Activated naive CD8-positive, alpha-beta T cell treated with anti-CD3 and anti-CD28 coated beads for 36 hours (primary cell): ENCODE data around the gene CRLF1. TPM values are rescaled to one million over a fixed set of nuclear protein-coding genes. Genes with fewer than 3 reads are reported as not detected.

Source experiments
- DNase-seq: peaks from one replicate; pipeline ENCODE4 v3.0.0; 2021
- H3K27ac Mint-ChIP-seq: one replicate; pipeline ENCODE4 v1.8.0; 2022; ENCODE audit warnings: mild to moderate bottlenecking, moderate library complexity, mixed read lengths
- H3K27me3 Mint-ChIP-seq: one replicate; pipeline ENCODE4 v1.8.0; 2022; ENCODE audit warnings: mild to moderate bottlenecking, mixed read lengths
- H3K36me3 Mint-ChIP-seq: one replicate; pipeline ENCODE4 v1.8.0; 2021; ENCODE audit warnings: mild to moderate bottlenecking, mixed read lengths
- H3K4me1 Mint-ChIP-seq: one replicate; pipeline ENCODE4 v1.8.0; 2021; ENCODE audit warnings: mixed read lengths
- H3K4me3 Mint-ChIP-seq: one replicate; pipeline ENCODE4 v1.8.0; 2022; ENCODE audit warnings: mild to moderate bottlenecking, moderate library complexity, mixed read lengths
- H3K9me3 Mint-ChIP-seq: one replicate; pipeline ENCODE4 v1.8.0; 2022; ENCODE audit warnings: mixed read lengths
- total RNA-seq, 2 experiments: library from RNA; stranded (reverse); gene quantifications; one replicate each; pipeline ENCODE4 v1.2.3, GENCODE V29; 2021

CRLF1 gene
- total RNA-seq, 2 experiments from 2014 or later = not detected

GRCh38 chr19:18644196-18645034, 37.8 kb upstream of the CRLF1 start:
- Mint-ChIP-seq H3K9me3 (no peaks in the 10 kb centered on the region), H3K4me1 (peaks cover 19% of the 10 kb centered on the region), H3K27ac (no peak overlapping the region), H3K4me3 (no peak overlapping the region), H3K27me3 (no peaks in the 10 kb centered on the region), H3K36me3 (peaks cover 7% of the 10 kb centered on the region)
- no peak for DNase-seq

GRCh38 chr19:18639706-18640243, 33.2 kb upstream of the CRLF1 start:
- no peaks in the 10 kb centered on the region for H3K27me3 Mint-ChIP-seq
- no peak overlapping the region for H3K4me3 Mint-ChIP-seq
- H3K27ac Mint-ChIP-seq = no peak overlapping the region
- no peaks in the 10 kb centered on the region for H3K9me3 Mint-ChIP-seq
- H3K4me1 Mint-ChIP-seq = peaks cover 23% of the 10 kb centered on the region
- peaks cover 6% of the 10 kb centered on the region for H3K36me3 Mint-ChIP-seq
- no peak for DNase-seq

GRCh38 chr19:18637673-18638630, 31.4 kb upstream of the CRLF1 start:
- no peak for DNase-seq
- no peaks in the 10 kb centered on the region for H3K9me3 Mint-ChIP-seq
- H3K27me3 Mint-ChIP-seq = no peaks in the 10 kb centered on the region
- no peaks in the 10 kb centered on the region for H3K36me3 Mint-ChIP-seq
- peak overlapping the region; percentile 89 for H3K4me3 Mint-ChIP-seq
- H3K27ac Mint-ChIP-seq = peak overlapping the region; percentile 3
- peaks cover 18% of the 10 kb centered on the region for H3K4me1 Mint-ChIP-seq

- no peaks in the 10 kb centered on the region for H3K9me3 Mint-ChIP-seq
- H3K4me3 Mint-ChIP-seq = peak within 1 kb of the TSS; percentile 89
- peak within 1 kb of the TSS; percentile 89 for H3K27ac Mint-ChIP-seq
- no peaks in the 10 kb centered on the region for H3K27me3 Mint-ChIP-seq
- H3K36me3 Mint-ChIP-seq = no peaks in the 10 kb centered on the region
- no peak for DNase-seq
- H3K4me1 Mint-ChIP-seq = peaks cover 18% of the 10 kb centered on the region
Measured at GRCh38 chr19:18636969-18637629, 30.5 kb upstream of the CRLF1 start, which contains the start of gene KLHL26. Gene KLHL26, plus strand, starts transcription at chr19:18637028. Its CDS starts 27 bp downstream, at chr19:18637055.

- H3K36me3 Mint-ChIP-seq = no peaks in the 10 kb centered on the region
- H3K4me3 Mint-ChIP-seq = peak overlapping the region; percentile 89
- H3K4me1 Mint-ChIP-seq = peaks cover 18% of the 10 kb centered on the region
- peak overlapping the region; percentile 89 for H3K27ac Mint-ChIP-seq
- no peaks in the 10 kb centered on the region for H3K27me3 Mint-ChIP-seq
- peak; percentile 97 for DNase-seq
- no peaks in the 10 kb centered on the region for H3K9me3 Mint-ChIP-seq
Measured at GRCh38 chr19:18636183-18636968, 29.8 kb upstream of the CRLF1 start.

GRCh38 chr19:18635831-18636182, 29.2 kb upstream of the CRLF1 start:
- Mint-ChIP-seq H3K36me3 (no peaks in the 10 kb centered on the region), H3K27ac (no peak overlapping the region), H3K4me3 (peak overlapping the region; percentile 89), H3K9me3 (no peaks in the 10 kb centered on the region), H3K4me1 (peaks cover 18% of the 10 kb centered on the region), H3K27me3 (no peaks in the 10 kb centered on the region)
- DNase-seq = no peak

- Mint-ChIP-seq H3K36me3 (no peaks in the 10 kb centered on the region), H3K27me3 (no peaks in the 10 kb centered on the region), H3K4me3 (no peak overlapping the region), H3K27ac (no peak overlapping the region), H3K4me1 (peaks cover 18% of the 10 kb centered on the region), H3K9me3 (no peaks in the 10 kb centered on the region)
- DNase-seq = no peak
Measured at GRCh38 chr19:18634612-18635297, 28.2 kb upstream of the CRLF1 start.

- Mint-ChIP-seq H3K27ac (no peak overlapping the region), H3K36me3 (no peaks in the 10 kb centered on the region), H3K9me3 (no peaks in the 10 kb centered on the region), H3K4me3 (no peak overlapping the region), H3K4me1 (peaks cover 15% of the 10 kb centered on the region), H3K27me3 (no peaks in the 10 kb centered on the region)
- DNase-seq = no peak
Measured at GRCh38 chr19:18633321-18633720, 26.7 kb upstream of the CRLF1 start.

GRCh38 chr19:18629166-18630088, 22.8 kb upstream of the CRLF1 start:
- Mint-ChIP-seq H3K4me3 (no peak overlapping the region), H3K9me3 (no peaks in the 10 kb centered on the region), H3K27ac (no peak overlapping the region), H3K27me3 (peaks cover 3% of the 10 kb centered on the region), H3K36me3 (no peaks in the 10 kb centered on the region), H3K4me1 (no peaks in the 10 kb centered on the region)
- no peak for DNase-seq

GRCh38 chr19:18626906-18627305, 20.3 kb upstream of the CRLF1 start:
- DNase-seq = no peak
- Mint-ChIP-seq H3K27me3 (peaks cover 3% of the 10 kb centered on the region), H3K36me3 (no peaks in the 10 kb centered on the region), H3K27ac (no peak overlapping the region), H3K9me3 (no peaks in the 10 kb centered on the region), H3K4me1 (no peaks in the 10 kb centered on the region), H3K4me3 (no peak overlapping the region)

GRCh38 chr19:18620902-18621301, 14.3 kb upstream of the CRLF1 start:
- peaks cover 20% of the 10 kb centered on the region for H3K27me3 Mint-ChIP-seq
- H3K4me3 Mint-ChIP-seq = no peak overlapping the region
- no peak for DNase-seq
- H3K36me3 Mint-ChIP-seq = no peaks in the 10 kb centered on the region
- H3K9me3 Mint-ChIP-seq = no peaks in the 10 kb centered on the region
- no peaks in the 10 kb centered on the region for H3K4me1 Mint-ChIP-seq
- H3K27ac Mint-ChIP-seq = no peak overlapping the region

GRCh38 chr19:18620311-18620710, 13.7 kb upstream of the CRLF1 start:
- no peaks in the 10 kb centered on the region for H3K9me3 Mint-ChIP-seq
- peaks cover 26% of the 10 kb centered on the region for H3K27me3 Mint-ChIP-seq
- H3K36me3 Mint-ChIP-seq = no peaks in the 10 kb centered on the region
- no peak for DNase-seq
- no peak overlapping the region for H3K27ac Mint-ChIP-seq
- no peak overlapping the region for H3K4me3 Mint-ChIP-seq
- H3K4me1 Mint-ChIP-seq = no peaks in the 10 kb centered on the region

- H3K27ac Mint-ChIP-seq = no peak overlapping the region
- H3K27me3 Mint-ChIP-seq = peaks cover 47% of the 10 kb centered on the region
- no peaks in the 10 kb centered on the region for H3K9me3 Mint-ChIP-seq
- H3K4me1 Mint-ChIP-seq = peaks cover 3% of the 10 kb centered on the region
- no peak overlapping the region for H3K4me3 Mint-ChIP-seq
- H3K36me3 Mint-ChIP-seq = no peaks in the 10 kb centered on the region
- no peak for DNase-seq
Measured at GRCh38 chr19:18618236-18618635, 11.6 kb upstream of the CRLF1 start.
